Nephron progenitor cell (in vitro differentiated cells): ENCODE results near the gene C22orf39.

ENCODE experiments used
- DNase-seq: peaks from one replicate; pipeline ENCODE4 v3.0.0; 2021
- H3K27ac Mint-ChIP-seq: 2 replicates; pipeline ENCODE4 v1.8.0; 2021; ENCODE audit warnings: mild to moderate bottlenecking, moderate library complexity, mixed read lengths
- H3K27me3 Mint-ChIP-seq: 2 replicates; pipeline ENCODE4 v1.8.0; 2021; ENCODE audit warnings: mild to moderate bottlenecking, low read depth, mixed read lengths; ENCODE audit not compliant: poor library complexity
- H3K36me3 Mint-ChIP-seq: 2 replicates; pipeline ENCODE4 v1.8.0; 2021; ENCODE audit warnings: low read depth, mixed read lengths
- H3K4me1 Mint-ChIP-seq: 2 replicates; pipeline ENCODE4 v1.8.0; 2021; ENCODE audit warnings: mixed read lengths
- H3K4me3 Mint-ChIP-seq: 2 replicates; pipeline ENCODE4 v1.8.0; 2021; ENCODE audit warnings: mild to moderate bottlenecking, moderate library complexity, mixed read lengths
- H3K9me3 Mint-ChIP-seq: 2 replicates; pipeline ENCODE4 v1.8.0; 2021; ENCODE audit warnings: mild to moderate bottlenecking, moderate library complexity, mixed read lengths
- CTCF ChIP-seq: fragments of 200-600 bp; sonication (generic); IDR thresholded peaks from 2 replicates; pipeline ENCODE4 v1.5.0; 2021; ENCODE audit warnings: antibody characterized with exemption

C22orf39 gene

DNA sequence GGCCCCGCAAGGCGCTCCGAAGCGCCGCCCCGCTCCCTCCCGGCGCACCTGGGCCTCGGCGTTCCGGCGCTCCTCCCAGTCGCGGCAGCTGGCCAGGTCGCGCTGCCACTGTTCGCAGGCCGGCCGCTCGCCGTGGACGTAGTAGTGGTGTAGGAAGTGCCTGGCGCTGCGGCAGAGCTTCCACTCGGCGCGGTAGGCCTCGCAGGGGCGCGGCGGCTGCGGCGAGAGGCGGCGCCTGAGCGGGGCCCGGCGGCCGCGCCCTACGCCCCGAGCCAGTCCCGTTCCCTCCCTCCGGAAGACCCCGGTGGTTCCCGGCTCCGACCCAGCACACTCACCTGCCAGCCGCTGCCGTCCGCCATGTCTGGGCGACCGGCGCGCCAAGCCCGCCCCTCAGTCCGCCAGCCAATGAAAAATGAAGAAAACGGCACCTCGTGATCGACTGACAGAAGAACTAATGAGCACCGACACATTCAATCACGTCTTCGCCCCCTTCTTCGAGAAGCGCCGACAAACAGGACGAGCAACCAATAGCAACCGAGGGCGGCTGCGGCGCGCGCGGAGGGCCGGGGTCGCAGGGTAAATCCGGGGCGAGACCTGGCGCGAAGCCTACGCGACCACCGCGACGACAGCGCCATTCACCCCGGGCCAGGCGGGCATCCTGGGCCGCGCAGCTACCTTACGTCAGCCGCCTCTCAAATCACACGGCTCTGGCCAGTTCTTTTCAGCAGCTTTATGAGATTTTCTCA is at the start of gene C22orf39:
Gene C22orf39 (minus strand): TSS at position 382 of the 746 bp plus-strand sequence. CDS start 23 bp downstream, at position 359.
- TF ChIP-seq CTCF = no peak
- DNase-seq = peak; percentile 86
- Mint-ChIP-seq H3K4me3 (peak within 1 kb of the TSS; percentile 97), H3K4me1 (peaks cover 28% of the 10 kb centered on the region), H3K36me3 (peaks cover 46% of the 10 kb centered on the region), H3K27me3 (no peaks in the 10 kb centered on the region), H3K9me3 (no peaks in the 10 kb centered on the region), H3K27ac (peak within 1 kb of the TSS; percentile 99)

- H3K4me3 Mint-ChIP-seq = no peak overlapping the region
- TF ChIP-seq CTCF = no peak
- no peaks in the 10 kb centered on the region for H3K27me3 Mint-ChIP-seq
- no peak overlapping the region for H3K27ac Mint-ChIP-seq
- no peaks in the 10 kb centered on the region for H3K9me3 Mint-ChIP-seq
- no peak for DNase-seq
- peaks cover 8% of the 10 kb centered on the region for H3K36me3 Mint-ChIP-seq
- no peaks in the 10 kb centered on the region for H3K4me1 Mint-ChIP-seq
These were observed 49.7 kb upstream of the C22orf39 start for GRCh38 chr22:19497245-19497644.

- H3K9me3 Mint-ChIP-seq = no peaks in the 10 kb centered on the region
These were observed 48.8 kb upstream of the C22orf39 start for GRCh38 chr22:19496324-19496630.

GRCh38 chr22:19495562-19496323 is 48.2 kb upstream of the C22orf39 start:
- DNase-seq = no peak
- H3K9me3 Mint-ChIP-seq = no peaks in the 10 kb centered on the region
- H3K36me3 Mint-ChIP-seq = peaks cover 12% of the 10 kb centered on the region
- no peak overlapping the region for H3K4me3 Mint-ChIP-seq
- no peaks in the 10 kb centered on the region for H3K4me1 Mint-ChIP-seq
- no peak overlapping the region for H3K27ac Mint-ChIP-seq
- no peaks in the 10 kb centered on the region for H3K27me3 Mint-ChIP-seq
- no peak for TF ChIP-seq CTCF

More at GRCh38 chr22:19496324-19496630, 48.8 kb upstream of the C22orf39 start:
- Mint-ChIP-seq H3K27me3 (no peaks in the 10 kb centered on the region), H3K36me3 (peaks cover 12% of the 10 kb centered on the region), H3K4me1 (no peaks in the 10 kb centered on the region), H3K4me3 (no peak overlapping the region), H3K27ac (no peak overlapping the region)
- DNase-seq = no peak
- TF ChIP-seq CTCF = no peak

GRCh38 chr22:19494676-19495173 is 47.2 kb upstream of the C22orf39 start:
- no peak for DNase-seq
- Mint-ChIP-seq H3K27me3 (no peaks in the 10 kb centered on the region), H3K36me3 (peaks cover 12% of the 10 kb centered on the region), H3K4me3 (no peak overlapping the region), H3K27ac (no peak overlapping the region), H3K9me3 (no peaks in the 10 kb centered on the region), H3K4me1 (no peaks in the 10 kb centered on the region)
- no peak for TF ChIP-seq CTCF
